HEK293T (cell line): ENCODE results near the gene DPM1.

ENCODE experiments used
- CTCF ChIA-PET: fragments of 350-600 bp; formaldehyde crosslinking; extraction: SDS; loops from one replicate; lab custom pipeline; 2021; ENCODE audit warnings: antibody characterized with exemption, inconsistent platforms; lab: Yijun Ruan, JAX
- POLR2A ChIA-PET: fragments of 350-600 bp; formaldehyde crosslinking; extraction: SDS; loops from one replicate; lab custom pipeline; 2020; ENCODE audit warnings: antibody characterized with exemption, inconsistent platforms; lab: Yijun Ruan, JAX
- DNase-seq: peaks from one replicate; pipeline ENCODE4 v3.0.0; 2012; ENCODE audit warnings: mixed read lengths; ENCODE audit errors: extremely low spot score
- BHLHE40 ChIP-seq: fragments of 450-650 bp; IDR thresholded peaks from 2 replicates; pipeline ENCODE4 v1.6.1; 2016; ENCODE audit warnings: mild to moderate bottlenecking, moderate library complexity, borderline replicate concordance
- CTBP1 ChIP-seq: fragments of 450-650 bp; IDR thresholded peaks from 2 replicates; pipeline ENCODE4 v1.6.1; 2016; ENCODE audit warnings: borderline replicate concordance
- ELF4 ChIP-seq: fragments of 450-650 bp; IDR thresholded peaks from 2 replicates; pipeline ENCODE4 v1.6.1; 2017; ENCODE audit warnings: antibody characterized with exemption
- FOXA1 ChIP-seq: fragments of 450-650 bp; IDR thresholded peaks from 2 replicates; pipeline ENCODE4 v1.6.1; 2016; ENCODE audit warnings: mild to moderate bottlenecking
- FOXK2 ChIP-seq: fragments of 450-650 bp; IDR thresholded peaks from 2 replicates; pipeline ENCODE4 v1.6.1; 2016; ENCODE audit warnings: mild to moderate bottlenecking
- FOXM1 ChIP-seq: fragments of 450-650 bp; IDR thresholded peaks from 2 replicates; pipeline ENCODE4 v1.6.1; 2017; ENCODE audit warnings: mild to moderate bottlenecking, borderline replicate concordance
- HDGF ChIP-seq: fragments of 450-650 bp; IDR thresholded peaks from 2 replicates; pipeline ENCODE4 v1.6.1; 2017; ENCODE audit warnings: antibody characterized with exemption, borderline replicate concordance
- L3MBTL2 ChIP-seq: fragments of 450-650 bp; conservative IDR thresholded peaks from 2 replicates; pipeline ENCODE4 v1.6.1; 2016; ENCODE audit warnings: mild to moderate bottlenecking
- LEF1 ChIP-seq: fragments of 450-650 bp; IDR thresholded peaks from 2 replicates; pipeline ENCODE4 v1.6.1; 2017; ENCODE audit warnings: mild to moderate bottlenecking, borderline replicate concordance
- NFRKB ChIP-seq: fragments of 450-650 bp; IDR thresholded peaks from 2 replicates; pipeline ENCODE4 v1.6.1; 2016; ENCODE audit warnings: mild to moderate bottlenecking, moderate library complexity
- SP1 ChIP-seq: fragments of 450-650 bp; IDR thresholded peaks from 2 replicates; pipeline ENCODE4 v1.6.1; 2017
- SUZ12 ChIP-seq: fragments of 450-650 bp; IDR thresholded peaks from 2 replicates; pipeline ENCODE4 v1.6.1; 2016; ENCODE audit warnings: mild to moderate bottlenecking
- TARDBP ChIP-seq: fragments of 450-650 bp; IDR thresholded peaks from 2 replicates; pipeline ENCODE4 v1.6.1; 2016
- ZNF384 ChIP-seq: fragments of 450-650 bp; IDR thresholded peaks from 2 replicates; pipeline ENCODE4 v1.6.1; 2016
- TF ChIP-seq, protein P1 (sequence below): fragments of 450-650 bp; IDR thresholded peaks from 2 replicates; pipeline ENCODE4 v1.6.1; 2016

Gene DPM1

DNA sequence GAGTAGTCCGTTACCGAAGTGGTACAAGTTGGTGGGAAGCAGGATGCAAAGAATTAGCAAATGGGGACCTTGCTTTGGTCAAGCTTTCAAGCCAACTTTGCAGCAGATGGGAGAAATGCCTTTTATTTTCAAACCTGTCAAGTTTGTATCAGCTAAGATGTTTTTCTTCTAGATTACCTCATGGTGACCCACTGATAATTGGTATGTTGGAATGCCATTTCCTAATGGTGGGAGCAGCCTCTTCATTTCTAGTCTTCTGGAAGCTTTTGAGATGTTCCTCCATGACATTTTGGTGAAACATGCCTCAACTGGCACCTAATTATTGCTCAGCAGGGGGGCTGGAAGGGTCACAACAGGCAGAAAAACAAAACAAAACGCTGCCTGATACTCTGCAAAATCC lies 70.8 kb downstream of the DPM1 start:
- no peak for DNase-seq
- CTCF ChIA-PET = no interaction called here
- POLR2A ChIA-PET = no interaction called here
- TF ChIP-seq FOXM1 = no peak
- no peak for TF ChIP-seq LEF1
- no peak for TF ChIP-seq FOXK2
- TF ChIP-seq CTBP1 = no peak
- no peak for TF ChIP-seq L3MBTL2
- TF ChIP-seq HDGF = no peak
- no peak for TF ChIP-seq SUZ12
- no peak for TF ChIP-seq TARDBP
- TF ChIP-seq NFRKB = no peak
- no peak for TF ChIP-seq FOXA1
- TF ChIP-seq, protein P1, sequence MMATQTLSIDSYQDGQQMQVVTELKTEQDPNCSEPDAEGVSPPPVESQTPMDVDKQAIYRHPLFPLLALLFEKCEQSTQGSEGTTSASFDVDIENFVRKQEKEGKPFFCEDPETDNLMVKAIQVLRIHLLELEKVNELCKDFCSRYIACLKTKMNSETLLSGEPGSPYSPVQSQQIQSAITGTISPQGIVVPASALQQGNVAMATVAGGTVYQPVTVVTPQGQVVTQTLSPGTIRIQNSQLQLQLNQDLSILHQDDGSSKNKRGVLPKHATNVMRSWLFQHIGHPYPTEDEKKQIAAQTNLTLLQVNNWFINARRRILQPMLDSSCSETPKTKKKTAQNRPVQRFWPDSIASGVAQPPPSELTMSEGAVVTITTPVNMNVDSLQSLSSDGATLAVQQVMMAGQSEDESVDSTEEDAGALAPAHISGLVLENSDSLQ = no peak
- no peak for TF ChIP-seq ZNF384
- no peak for TF ChIP-seq BHLHE40
- no peak for TF ChIP-seq ELF4
- no peak for TF ChIP-seq SP1

GRCh38 chr20:50886184-50886790 lies 72.0 kb downstream of the DPM1 start:
- ChIA-PET POLR2A (interaction anchor here (0.6 kb wide), 1 partner anchor 14 kb away, joined by 3 read pairs; no protein-coding TSS in a partner anchor), CTCF (interaction anchor here (0.5 to 0.7 kb wide), 2 partner anchors 107 to 582 kb away, joined by 3 read pairs; no protein-coding TSS in a partner anchor)
- DNase-seq = no peak
- no peak for TF ChIP-seq BHLHE40
- no peak for TF ChIP-seq HDGF
- TF ChIP-seq, protein P1 = no peak
- no peak for TF ChIP-seq FOXA1

DNA sequence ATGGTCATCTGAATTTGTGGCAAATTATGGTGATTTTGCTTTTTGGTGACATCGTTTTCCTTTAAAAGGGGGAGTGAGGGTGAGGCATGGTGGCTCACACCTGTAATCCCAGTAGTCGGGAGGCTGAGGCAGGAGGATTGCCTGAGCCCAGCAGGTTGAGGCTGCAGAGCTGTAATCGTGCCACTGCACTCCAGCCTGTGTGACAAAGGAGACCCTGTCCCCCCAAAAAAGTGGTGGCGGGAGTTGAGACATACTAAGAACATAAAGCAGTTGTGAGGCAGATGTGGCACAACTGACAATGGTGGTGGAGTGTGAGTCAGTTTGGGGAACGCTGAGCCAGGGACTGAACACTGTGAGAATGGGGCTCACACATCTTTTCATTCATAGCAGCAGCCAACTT lies 72.6 kb downstream of the DPM1 start:
- ChIA-PET CTCF (interaction anchor here (0.7 kb wide), 1 partner anchor 581 kb away, joined by 3 read pairs; no protein-coding TSS in a partner anchor), POLR2A (no interaction called here)
- TF ChIP-seq L3MBTL2 = no peak
- no peak for TF ChIP-seq BHLHE40
- no peak for TF ChIP-seq SUZ12
- DNase-seq = no peak

GRCh38 chr20:50885068-50885467 lies 73.3 kb downstream of the DPM1 start:
- ChIA-PET POLR2A (no interaction called here), CTCF (no interaction called here)
- TF ChIP-seq CTBP1 (no peak), FOXA1 (no peak), NFRKB (no peak), ELF4 (no peak), L3MBTL2 (no peak), SUZ12 (no peak)
- DNase-seq = no peak
